Measurements from ENCODE around the gene ARMC12.

DNA sequence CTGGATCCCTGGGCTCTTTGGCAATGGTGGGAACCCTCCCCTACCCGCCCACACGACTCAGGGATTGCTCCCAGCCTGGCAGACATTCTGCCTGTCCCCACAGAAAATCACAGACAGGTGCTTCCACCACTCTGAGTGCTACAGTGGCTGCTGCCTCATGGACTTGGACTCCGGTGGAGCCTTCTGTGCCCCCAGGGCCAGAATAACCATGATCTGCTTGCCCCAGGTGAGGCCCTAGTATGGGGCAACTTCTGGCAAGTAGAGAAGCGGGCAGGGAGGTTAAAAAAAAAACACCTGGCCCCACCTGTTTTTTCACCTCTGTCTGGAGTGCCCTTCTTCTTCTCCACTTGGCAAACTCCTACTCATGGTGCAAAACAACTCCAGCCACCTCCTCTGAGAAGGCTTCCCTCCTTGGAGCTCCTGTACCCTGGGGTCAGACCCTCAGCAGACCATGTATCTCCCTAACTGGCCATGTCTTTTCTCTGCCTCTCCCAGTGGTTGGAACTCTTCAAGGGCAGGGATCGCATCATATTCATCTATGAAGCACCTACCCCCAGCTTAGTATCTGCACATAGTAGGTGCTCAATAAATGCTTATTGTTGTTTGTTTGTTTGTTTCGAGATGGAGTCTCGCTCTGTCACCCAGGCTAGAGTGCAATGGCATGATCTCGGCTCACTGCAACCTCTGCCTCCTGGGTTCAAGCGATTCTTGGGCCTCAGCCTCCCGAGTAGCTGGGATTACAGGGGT, 40.7 kb downstream of the ARMC12 start:
- TF ChIP-seq CTCF (IDR thresholded peaks at IDR 0.05; ENCODE audit: extremely low read depth in 1 of 2, insufficient read depth in 1 of 2, low read depth in 1 of 2, low read length in 2 of 2) (no peak), POLR2AphosphoS5 (IDR thresholded peaks at IDR 0.05; ENCODE audit: insufficient read depth, low read depth, low read length) (no peak), MAX (IDR thresholded peaks at IDR 0.05; ENCODE audit: insufficient read depth, insufficient read length) (no peak), POLR2A (IDR thresholded peaks at IDR 0.05; ENCODE audit: low read depth, low read length) (no peak), FOS (IDR thresholded peaks at IDR 0.05; ENCODE audit: borderline replicate concordance, insufficient read depth, low read length) (no peak), EZH2 (IDR thresholded peaks at IDR 0.05; ENCODE audit: borderline replicate concordance, low read depth, low read length, severe bottlenecking) (no peak)

Measured in endothelial cell of umbilical vein (primary cell).